Measurements from ENCODE around the gene SOX5. TPM values are rescaled to one million over a fixed set of nuclear protein-coding genes. Genes with fewer than 3 reads are reported as not detected.

The SOX5 gene
- total and polyA plus RNA-seq, 9 of the 15 experiments (the other 6 are each of a cell fraction or from before 2014, with no cell fraction given): 8.3 to 16.5 (median 11.9) TPM

GRCh38 chr12:23722655-23723054 lies 226.8 kb downstream of the SOX5 start (continued):
- TF ChIP-seq MTA2 (IDR thresholded peaks at IDR 0.05; ENCODE audit: low read depth): peak; percentile 59
- no peak for TF ChIP-seq ZNF584 (CRISPR knock-in tag; IDR thresholded peaks at IDR 0.05; ENCODE audit: low read depth)
- TF ChIP-seq ID3 (CRISPR knock-in tag; IDR thresholded peaks at IDR 0.05): no peak
- TF ChIP-seq ID3 (tag; IDR thresholded peaks at IDR 0.05): no peak
- no peak for TF ChIP-seq E2F6 (IDR thresholded peaks at IDR 0.05; ENCODE audit: borderline replicate concordance in 1 of 2, extremely low read depth in 1 of 2, insufficient read depth in 1 of 2, insufficient read length in 1 of 2, low read depth in 1 of 2, low read length in 1 of 2, poor library complexity in 1 of 2, severe bottlenecking in 1 of 2)
- TF ChIP-seq MTF1 (CRISPR knock-in tag; IDR thresholded peaks at IDR 0.05; ENCODE audit: borderline replicate concordance): no peak
- TF ChIP-seq MAZ (CRISPR knock-in tag; conservative IDR thresholded peaks at IDR 0.05 in 1 of 2, IDR thresholded peaks at IDR 0.05 in 1 of 2): no peak
- TF ChIP-seq SAFB (IDR thresholded peaks at IDR 0.05; ENCODE audit: borderline replicate concordance, low read depth, low read length): no peak
- no peak for TF ChIP-seq FOXJ2 (tag; IDR thresholded peaks at IDR 0.05)
- TF ChIP-seq SIN3B (IDR thresholded peaks at IDR 0.05; ENCODE audit: low read depth): no peak
- 0 out of 2 replicates have a peak, but pooled peaks have one; percentile 28 for TF ChIP-seq RBFOX2 (IDR thresholded peaks at IDR 0.05; ENCODE audit: low read depth, low read length)
- TF ChIP-seq MLLT1 (IDR thresholded peaks at IDR 0.05): peak in 1 of 2 experiments; percentile 29; a peak in 1 of 4 replicates
- TF ChIP-seq ILF3 (IDR thresholded peaks at IDR 0.05; ENCODE audit: borderline replicate concordance): no peak
- peak; percentile 25; the same call in 1 of the 2 replicates for TF ChIP-seq ATF3 (IDR thresholded peaks at IDR 0.05)
- TF ChIP-seq ATF3 (CRISPR knock-in tag; conservative IDR thresholded peaks at IDR 0.05): no peak
- TF ChIP-seq ZNF253 (CRISPR knock-in tag; conservative IDR thresholded peaks at IDR 0.05): no peak
- TF ChIP-seq ZNF592 (IDR thresholded peaks at IDR 0.05): peak; percentile 57
- no peak for TF ChIP-seq CREBBP (IDR thresholded peaks at IDR 0.05; ENCODE audit: low read depth, low read length)
